ENCODE results near the gene CIT. TPM values are rescaled to one million over a fixed set of nuclear protein-coding genes. Genes with fewer than 3 reads are reported as not detected.

Gene CIT
- total RNA-seq, 1 donor from 2014 or later: 98.5 TPM

DNA sequence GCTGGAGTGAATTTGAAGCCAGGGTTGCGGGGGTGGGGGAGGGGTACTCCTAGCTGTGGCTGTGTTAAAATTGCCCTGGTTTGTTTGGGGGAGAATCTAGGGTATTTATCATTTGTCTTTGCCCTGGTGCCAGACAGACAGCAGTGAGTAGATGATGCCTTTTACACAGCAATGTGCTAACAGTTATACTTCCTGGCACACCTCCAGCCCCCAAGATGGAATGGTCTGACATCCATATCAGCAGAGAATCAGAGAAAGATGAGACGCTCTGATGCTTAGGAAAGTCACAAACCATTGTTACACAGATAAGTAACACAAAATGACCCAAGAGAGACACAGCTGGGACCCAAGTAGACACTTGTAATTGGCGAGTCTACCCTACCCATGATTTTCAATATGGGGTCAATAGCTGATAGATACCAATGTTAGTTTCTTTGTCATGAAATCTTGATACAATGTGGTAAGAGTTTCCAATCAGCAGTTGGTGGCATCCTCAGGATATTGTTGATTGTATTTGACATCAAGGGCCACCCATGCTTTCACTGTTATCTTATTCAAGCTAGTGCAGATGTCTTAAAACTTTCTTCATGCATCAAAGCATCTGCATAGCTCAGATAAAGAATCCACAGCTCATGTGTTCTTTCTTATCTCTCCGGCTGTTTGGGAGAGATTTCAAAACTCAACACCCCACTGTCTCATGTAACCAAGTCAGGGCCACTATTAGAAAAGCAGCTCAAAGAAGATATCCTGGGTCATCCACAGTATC, 211.8 kb downstream of the CIT start:
- H3K27ac ChIP-seq: no peak overlapping the region
- peaks cover 18% of the 10 kb centered on the region for H3F3A ChIP-seq (ENCODE audit: low read depth)
- H3K4me1 Mint-ChIP-seq: peaks cover 18% of the 10 kb centered on the region
- no peaks in the 10 kb centered on the region for H3K9me3 Mint-ChIP-seq
- no peak for TF ChIP-seq EZH2phosphoT487 (IDR thresholded peaks at IDR 0.05)
- no peak for TF ChIP-seq EZH2 (IDR thresholded peaks at IDR 0.05)
- TF ChIP-seq, protein P1, sequence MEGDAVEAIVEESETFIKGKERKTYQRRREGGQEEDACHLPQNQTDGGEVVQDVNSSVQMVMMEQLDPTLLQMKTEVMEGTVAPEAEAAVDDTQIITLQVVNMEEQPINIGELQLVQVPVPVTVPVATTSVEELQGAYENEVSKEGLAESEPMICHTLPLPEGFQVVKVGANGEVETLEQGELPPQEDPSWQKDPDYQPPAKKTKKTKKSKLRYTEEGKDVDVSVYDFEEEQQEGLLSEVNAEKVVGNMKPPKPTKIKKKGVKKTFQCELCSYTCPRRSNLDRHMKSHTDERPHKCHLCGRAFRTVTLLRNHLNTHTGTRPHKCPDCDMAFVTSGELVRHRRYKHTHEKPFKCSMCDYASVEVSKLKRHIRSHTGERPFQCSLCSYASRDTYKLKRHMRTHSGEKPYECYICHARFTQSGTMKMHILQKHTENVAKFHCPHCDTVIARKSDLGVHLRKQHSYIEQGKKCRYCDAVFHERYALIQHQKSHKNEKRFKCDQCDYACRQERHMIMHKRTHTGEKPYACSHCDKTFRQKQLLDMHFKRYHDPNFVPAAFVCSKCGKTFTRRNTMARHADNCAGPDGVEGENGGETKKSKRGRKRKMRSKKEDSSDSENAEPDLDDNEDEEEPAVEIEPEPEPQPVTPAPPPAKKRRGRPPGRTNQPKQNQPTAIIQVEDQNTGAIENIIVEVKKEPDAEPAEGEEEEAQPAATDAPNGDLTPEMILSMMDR (IDR thresholded peaks at IDR 0.05): no peak
- no peak overlapping the region for H3K4me3 Mint-ChIP-seq
- H2AFZ ChIP-seq (replicated peaks): no peak overlapping the region
- H3K9me3 ChIP-seq (ENCODE audit: low read depth): no peaks in the 10 kb centered on the region
- peaks cover 4% of the 10 kb centered on the region for H3K4me1 ChIP-seq
- peaks cover 2% of the 10 kb centered on the region for H3K36me3 ChIP-seq
- no peaks in the 10 kb centered on the region for H3K36me3 Mint-ChIP-seq
- H3K9ac ChIP-seq: no peak overlapping the region
- H3K4me3 ChIP-seq: no peak overlapping the region
- peaks cover 22% of the 10 kb centered on the region for H3K79me2 ChIP-seq (ENCODE audit: low read depth)
- no peak overlapping the region for H3K27ac Mint-ChIP-seq
- H4K20me1 ChIP-seq (ENCODE audit: low read depth): peaks cover 9% of the 10 kb centered on the region
- peaks cover 3% of the 10 kb centered on the region for H3K27me3 Mint-ChIP-seq (ENCODE audit: insufficient read depth, low read depth)
- DNase-seq (ENCODE audit: low spot score): no peak
- no peak overlapping the region for H3K4me2 ChIP-seq
- peaks cover 29% of the 10 kb centered on the region for H3K27me3 ChIP-seq

DNA sequence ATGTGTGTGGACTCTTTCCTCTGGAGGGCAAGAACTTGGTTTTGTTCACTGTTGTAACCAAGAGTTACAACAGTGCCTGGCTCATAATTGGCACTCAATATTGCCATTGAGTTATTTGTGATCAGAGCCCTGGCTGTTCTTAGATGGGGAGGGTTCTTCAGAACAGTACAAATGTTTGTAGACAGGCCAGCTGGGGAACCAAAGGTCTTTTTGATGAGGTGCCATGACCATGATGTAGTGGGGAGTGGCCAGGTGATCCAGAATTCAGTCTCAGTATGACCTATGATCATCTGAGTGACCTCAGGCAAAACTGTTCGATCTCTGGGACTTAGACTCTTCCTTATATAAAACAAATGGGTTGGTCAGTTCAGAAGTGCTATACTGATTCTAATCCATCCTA, 212.5 kb downstream of the CIT start:
- Histone ChIP-seq H4K20me1 (ENCODE audit: low read depth) (peaks cover 2% of the 10 kb centered on the region), H3K4me2 (no peak overlapping the region), H3K27ac (no peak overlapping the region), H3F3A (ENCODE audit: low read depth) (peaks cover 18% of the 10 kb centered on the region), H3K36me3 (no peaks in the 10 kb centered on the region), H3K9ac (no peak overlapping the region), H2AFZ (replicated peaks) (no peak overlapping the region), H3K4me3 (no peak overlapping the region), H3K9me3 (ENCODE audit: low read depth) (no peaks in the 10 kb centered on the region), H3K4me1 (peaks cover 4% of the 10 kb centered on the region), H3K27me3 (peaks cover 31% of the 10 kb centered on the region), H3K79me2 (ENCODE audit: low read depth) (peaks cover 15% of the 10 kb centered on the region)
- Mint-ChIP-seq H3K27ac (no peak overlapping the region), H3K9me3 (no peaks in the 10 kb centered on the region), H3K27me3 (ENCODE audit: insufficient read depth, low read depth) (peaks cover 8% of the 10 kb centered on the region), H3K36me3 (no peaks in the 10 kb centered on the region), H3K4me1 (peaks cover 12% of the 10 kb centered on the region), H3K4me3 (no peak overlapping the region)
- no peak for DNase-seq (ENCODE audit: low spot score)
- no peak for TF ChIP-seq EZH2 (IDR thresholded peaks at IDR 0.05)
- no peak for TF ChIP-seq EZH2phosphoT487 (IDR thresholded peaks at IDR 0.05)
- TF ChIP-seq, protein P1 (IDR thresholded peaks at IDR 0.05): no peak

DNA sequence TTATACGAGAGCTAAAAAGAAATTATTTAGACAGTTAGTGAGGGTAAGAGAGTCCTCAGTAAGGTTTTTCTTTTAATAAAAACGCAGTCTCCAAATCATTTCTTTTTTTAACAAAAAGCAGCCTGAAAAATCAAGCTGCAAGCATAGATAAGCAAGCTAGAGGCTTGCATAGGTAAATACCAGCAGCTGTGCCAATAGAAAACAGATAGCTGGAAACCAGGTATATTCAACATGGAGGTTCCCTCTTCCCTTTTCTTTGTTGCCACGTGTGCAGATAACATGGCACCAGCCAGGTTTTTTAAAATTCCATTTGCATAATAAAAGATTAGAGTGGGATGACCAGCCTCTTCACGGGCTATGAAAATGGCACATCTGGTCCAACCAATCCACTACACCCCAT, 215.2 kb downstream of the CIT start:
- H3K27me3 Mint-ChIP-seq (ENCODE audit: insufficient read depth, low read depth): peaks cover 8% of the 10 kb centered on the region
- Histone ChIP-seq H3K27ac (no peak overlapping the region), H3K9ac (no peak overlapping the region), H4K20me1 (ENCODE audit: low read depth) (no peaks in the 10 kb centered on the region), H3F3A (ENCODE audit: low read depth) (peaks cover 1% of the 10 kb centered on the region), H3K4me1 (no peaks in the 10 kb centered on the region), H3K79me2 (ENCODE audit: low read depth) (no peaks in the 10 kb centered on the region), H3K4me2 (no peak overlapping the region), H3K27me3 (peaks cover 31% of the 10 kb centered on the region), H3K36me3 (no peaks in the 10 kb centered on the region), H2AFZ (replicated peaks) (no peak overlapping the region), H3K9me3 (ENCODE audit: low read depth) (no peaks in the 10 kb centered on the region), H3K4me3 (no peak overlapping the region)
- no peaks in the 10 kb centered on the region for H3K36me3 Mint-ChIP-seq
- DNase-seq (ENCODE audit: low spot score): no peak
- no peaks in the 10 kb centered on the region for H3K4me1 Mint-ChIP-seq
- no peak for TF ChIP-seq EZH2 (IDR thresholded peaks at IDR 0.05)
- TF ChIP-seq EZH2phosphoT487 (IDR thresholded peaks at IDR 0.05): no peak
- TF ChIP-seq, protein P1 (IDR thresholded peaks at IDR 0.05): no peak
- no peaks in the 10 kb centered on the region for H3K9me3 Mint-ChIP-seq
- no peak overlapping the region for H3K4me3 Mint-ChIP-seq
- no peak overlapping the region for H3K27ac Mint-ChIP-seq

Data from neural progenitor cell (in vitro differentiated cells).